GM19397 (cell line): ENCODE measurements around the gene SMARCD1.

Experiments
- ATAC-seq: cut with Tn5 transposase; IDR thresholded peaks from one replicate; pipeline ENCODE4 v1.9.1; 2021; ENCODE audit warnings: mild to moderate bottlenecking, moderate library complexity; ENCODE audit not compliant: unreplicated experiment

Gene SMARCD1

GRCh38 chr12:50057000-50057841 is 27.9 kb upstream of the SMARCD1 start, which contains the start of gene ASIC1:
Gene ASIC1 (plus strand): TSS chr12:50057596. CDS start chr12:50058767, 1,171 bp downstream.
- ATAC-seq: no peak

- no peak for ATAC-seq
Observed at GRCh38 chr12:50057896-50058670, 27.1 kb upstream of the SMARCD1 start.

- no peak for ATAC-seq
Observed at GRCh38 chr12:50058743-50059312, 26.3 kb upstream of the SMARCD1 start.

GRCh38 chr12:50059440-50060119 is 25.6 kb upstream of the SMARCD1 start:
- no peak for ATAC-seq

- ATAC-seq: no peak
Observed at GRCh38 chr12:50060120-50060468, 25.0 kb upstream of the SMARCD1 start.

- ATAC-seq: no peak
Observed at GRCh38 chr12:50061171-50061570, 24.0 kb upstream of the SMARCD1 start.

- no peak for ATAC-seq
Observed at GRCh38 chr12:50061946-50062686, 23.0 kb upstream of the SMARCD1 start.

- ATAC-seq: no peak
Observed at GRCh38 chr12:50062728-50063460, 22.2 kb upstream of the SMARCD1 start.

- no peak for ATAC-seq
Observed at GRCh38 chr12:50065726-50066310, 19.3 kb upstream of the SMARCD1 start.

- ATAC-seq: no peak
Observed at GRCh38 chr12:50066402-50066801, 18.7 kb upstream of the SMARCD1 start.

- ATAC-seq: no peak
Observed at GRCh38 chr12:50069069-50069468, 16.1 kb upstream of the SMARCD1 start.

- no peak for ATAC-seq
Observed at GRCh38 chr12:50069539-50069938, 15.6 kb upstream of the SMARCD1 start.

- ATAC-seq: no peak
Observed at GRCh38 chr12:50070314-50071060, 14.7 kb upstream of the SMARCD1 start.

- ATAC-seq: no peak
Observed at GRCh38 chr12:50072198-50072907, 12.8 kb upstream of the SMARCD1 start.

GRCh38 chr12:50073206-50073605 is 11.9 kb upstream of the SMARCD1 start:
- ATAC-seq: no peak

GRCh38 chr12:50073712-50074111 is 11.4 kb upstream of the SMARCD1 start:
- no peak for ATAC-seq

GRCh38 chr12:50074936-50075807 is 10.0 kb upstream of the SMARCD1 start:
- ATAC-seq: peak; percentile 74
